Fibroblast of villous mesenchyme (primary cell): ENCODE measurements around the gene CNNM3. TPM values are rescaled to one million over a fixed set of nuclear protein-coding genes. Genes with fewer than 3 reads are reported as not detected.
"Not testable (repeated sequence)": the region's sequence is repeated elsewhere in the genome, so short reads cannot be mapped to it uniquely, and the experiment has no call there.

Source experiments
- DNase-seq: peaks from one replicate; pipeline ENCODE4 v3.0.0-alpha.2; 2010; ENCODE audit warnings: low read depth
- H3K4me3 ChIP-seq: 2 replicates; pipeline ENCODE4 v1.5.1; 2011; ENCODE audit warnings: low read depth, mild to moderate bottlenecking, low read length
- CTCF ChIP-seq: IDR thresholded peaks from 2 replicates; pipeline ENCODE4 v1.5.1; 2012; ENCODE audit warnings: low read depth, mild to moderate bottlenecking, low read length; ENCODE audit not compliant: insufficient read depth
- total RNA-seq: library from RNA; depleted of rRNA; stranded (reverse); fragments of >200 nt; gene quantifications from 2 replicates; pipeline ENCODE4 v1.2.3, GENCODE V29; 2012

CNNM3 gene
- total RNA-seq, 1 donor = 8.6 TPM

- TF ChIP-seq CTCF = no peak
- no peak overlapping the region for H3K4me3 ChIP-seq
- no peak for DNase-seq
Observed at GRCh38 chr2:96789245-96789617, 26.8 kb upstream of the CNNM3 start.

GRCh38 chr2:96792772-96793749 is 23.0 kb upstream of the CNNM3 start:
- no peak overlapping the region for H3K4me3 ChIP-seq
- no peak for DNase-seq
- TF ChIP-seq CTCF = no peak

GRCh38 chr2:96795076-96795475 is 21.0 kb upstream of the CNNM3 start:
- TF ChIP-seq CTCF = no peak
- no peak overlapping the region for H3K4me3 ChIP-seq
- DNase-seq = no peak

- DNase-seq, H3K4me3 ChIP-seq: not testable (repeated sequence)
Observed at GRCh38 chr2:96796497-96796896, 19.6 kb upstream of the CNNM3 start.

- no peak overlapping the region for H3K4me3 ChIP-seq
- no peak for DNase-seq
- TF ChIP-seq CTCF = no peak
Observed at GRCh38 chr2:96797066-96797625, 18.9 kb upstream of the CNNM3 start.

GRCh38 chr2:96798733-96799622 is 17.1 kb upstream of the CNNM3 start:
- no peak for DNase-seq
- no peak overlapping the region for H3K4me3 ChIP-seq
- TF ChIP-seq CTCF = no peak

GRCh38 chr2:96799623-96799935 is 16.5 kb upstream of the CNNM3 start:
- no peak for DNase-seq
- no peak overlapping the region for H3K4me3 ChIP-seq
- TF ChIP-seq CTCF = no peak
